Endothelial cell (in vitro differentiated cells): ENCODE results near the gene COPB2. TPM values are rescaled to one million over a fixed set of nuclear protein-coding genes. Genes with fewer than 3 reads are reported as not detected.
"Not testable (repeated sequence)": the region's sequence is repeated elsewhere in the genome, so short reads cannot be mapped to it uniquely, and the experiment has no call there.

Source experiments
- DNase-seq: peaks from one replicate; pipeline ENCODE4 v3.0.0; 2021; ENCODE audit warnings: low spot score
- H3K27ac Mint-ChIP-seq: one replicate; pipeline ENCODE4 v1.8.0; 2021; ENCODE audit warnings: mixed read lengths, inconsistent platforms; ENCODE audit not compliant: unreplicated experiment
- H3K27me3 Mint-ChIP-seq: one replicate; pipeline ENCODE4 v1.8.0; 2021; ENCODE audit warnings: mild to moderate bottlenecking, moderate library complexity, mixed read lengths, inconsistent platforms; ENCODE audit not compliant: unreplicated experiment
- H3K36me3 Mint-ChIP-seq: one replicate; pipeline ENCODE4 v1.8.0; 2021; ENCODE audit warnings: mild to moderate bottlenecking, low read depth, mixed read lengths, inconsistent platforms; ENCODE audit not compliant: unreplicated experiment
- H3K4me1 Mint-ChIP-seq: one replicate; pipeline ENCODE4 v1.8.0; 2021; ENCODE audit warnings: mild to moderate bottlenecking, mixed read lengths, inconsistent platforms; ENCODE audit not compliant: unreplicated experiment
- H3K4me3 Mint-ChIP-seq: one replicate; pipeline ENCODE4 v1.8.0; 2021; ENCODE audit warnings: mild to moderate bottlenecking, mixed read lengths, inconsistent platforms; ENCODE audit not compliant: unreplicated experiment
- H3K9me3 Mint-ChIP-seq: one replicate; pipeline ENCODE4 v1.8.0; 2021; ENCODE audit warnings: mixed read lengths, inconsistent platforms; ENCODE audit not compliant: unreplicated experiment
- CTCF ChIP-seq: fragments of 200-600 bp; sonication (generic); IDR thresholded peaks from one replicate; pipeline ENCODE4 v1.5.0; 2021; ENCODE audit warnings: antibody characterized with exemption; ENCODE audit not compliant: unreplicated experiment
- total RNA-seq: library from RNA; stranded (reverse); fragmentation: NEBNext Ultra II Directional; extraction: Animal tissue kit (Norgen Biotek cat#: 25700); gene quantifications from one replicate; pipeline ENCODE4 v1.2.1, GENCODE V29; 2021; ENCODE audit not compliant: unreplicated experiment

Gene COPB2
- total RNA-seq, 1 donor from 2014 or later, result 140 TPM

GRCh38 chr3:139340784-139341183 is 48.7 kb downstream of the COPB2 start:
- H3K4me3 Mint-ChIP-seq, result no peak overlapping the region
- TF ChIP-seq CTCF, result no peak
- no peak for DNase-seq
- no peak overlapping the region for H3K27ac Mint-ChIP-seq
- H3K4me1 Mint-ChIP-seq, result no peaks in the 10 kb centered on the region
- no peaks in the 10 kb centered on the region for H3K27me3 Mint-ChIP-seq
- no peaks in the 10 kb centered on the region for H3K9me3 Mint-ChIP-seq
- H3K36me3 Mint-ChIP-seq, result no peaks in the 10 kb centered on the region

- no peak for DNase-seq
- Mint-ChIP-seq H3K27ac (no peak overlapping the region), H3K4me3 (no peak overlapping the region), H3K36me3 (no peaks in the 10 kb centered on the region), H3K27me3 (no peaks in the 10 kb centered on the region), H3K9me3 (no peaks in the 10 kb centered on the region), H3K4me1 (no peaks in the 10 kb centered on the region)
- no peak for TF ChIP-seq CTCF
These were observed 50.1 kb downstream of the COPB2 start for GRCh38 chr3:139339219-139339906.

- Mint-ChIP-seq H3K4me3 (no peak overlapping the region), H3K27ac (no peak overlapping the region), H3K4me1 (no peaks in the 10 kb centered on the region), H3K36me3 (no peaks in the 10 kb centered on the region), H3K9me3 (no peaks in the 10 kb centered on the region), H3K27me3 (no peaks in the 10 kb centered on the region)
- TF ChIP-seq CTCF, result no peak
- DNase-seq, result no peak
These were observed 51.0 kb downstream of the COPB2 start for GRCh38 chr3:139338405-139338804.

GRCh38 chr3:139334675-139335074 is 54.8 kb downstream of the COPB2 start:
- not testable (repeated sequence) for H3K9me3 Mint-ChIP-seq, DNase-seq, H3K27me3 Mint-ChIP-seq, H3K4me3 Mint-ChIP-seq, H3K36me3 Mint-ChIP-seq, H3K4me1 Mint-ChIP-seq, H3K27ac Mint-ChIP-seq

- H3K4me1 Mint-ChIP-seq, result peaks cover 4% of the 10 kb centered on the region
- no peaks in the 10 kb centered on the region for H3K9me3 Mint-ChIP-seq
- peaks cover 1% of the 10 kb centered on the region for H3K27me3 Mint-ChIP-seq
- peaks cover 4% of the 10 kb centered on the region for H3K36me3 Mint-ChIP-seq
- H3K27ac Mint-ChIP-seq, result no peak overlapping the region
- H3K4me3 Mint-ChIP-seq, result no peak overlapping the region
- no peak for TF ChIP-seq CTCF
- DNase-seq, result no peak
These were observed 57.4 kb downstream of the COPB2 start for GRCh38 chr3:139332092-139332491.
